Left lung (tissue), 10 donors: ENCODE results near the gene ZFP36. TPM values are rescaled to one million over a fixed set of nuclear protein-coding genes. Genes with fewer than 3 reads are reported as not detected.

ENCODE experiments used
- ATAC-seq: fragments of 200-7000 bp; cut with Tn5 transposase; one replicate; pipeline ENCODE4 v1.9.1; 2020; ENCODE audit warnings: moderate library complexity
- DNase-seq, 4 donors: peaks; one replicate each; pipeline ENCODE4 v3.0.0-alpha.2; 2013 to 2020
- H3K27ac ChIP-seq, 2 donors: fragments of 200-600 bp; sonication (generic) in 1 of 2; one replicate each; pipeline versions ENCODE4 v1.5.0 to v1.8.0; 2020 to 2021
- H3K27me3 ChIP-seq, 2 donors: fragments of 200-600 bp; sonication (generic) in 1 of 2; one replicate each; pipeline versions ENCODE4 v1.5.0 to v1.8.0; 2020 to 2021
- H3K36me3 ChIP-seq, 2 donors: fragments of 200-600 bp; sonication (generic) in 1 of 2; one replicate each; pipeline versions ENCODE4 v1.5.0 to v1.8.0; 2020 to 2021
- H3K4me1 ChIP-seq, 2 donors: fragments of 200-600 bp; one replicate each; pipeline ENCODE4 v1.8.0; 2021
- H3K4me3 ChIP-seq, 2 donors: fragments of 200-600 bp; sonication (generic) in 1 of 2; one replicate each; pipeline versions ENCODE4 v1.5.0 to v1.8.0; 2020 to 2021; ENCODE audit warnings: mild to moderate bottlenecking in 1 of 2
- H3K9me3 ChIP-seq, 2 donors: fragments of 200-600 bp; sonication (generic) in 1 of 2; one replicate each; pipeline versions ENCODE4 v1.5.0 to v1.8.0; 2020 to 2021
- intact Hi-C, 2 donors: fragments of 100-400 bp; cut with DNase I; formaldehyde crosslinking; loops; one replicate each; pipeline versions ENCODE4 v1.11.2 to v1.14.2; 2022
- polyA plus RNA-seq, 6 donors: library from polyadenylated mRNA; unstranded; fragments of 120-200 nt; gene quantifications; one replicate each; pipeline ENCODE4 v1.2.1, GENCODE V29; 2013; ENCODE audit not compliant: insufficient read length in 6 of 6
- total RNA-seq, 2 donors: library from RNA; stranded (reverse); fragmentation: NEBNext Ultra II Directional; extraction: Animal tissue kit (Norgen Biotek cat#: 25700); gene quantifications; one replicate each; pipeline ENCODE4 v1.2.1, GENCODE V29; 2021
- TF ChIP-seq, protein P1 (sequence below), 2 donors: fragments of 200-600 bp; sonication (generic) in 1 of 2; IDR thresholded peaks; one replicate each; pipeline versions ENCODE4 v1.5.0 to v1.8.0; 2021; ENCODE audit warnings: antibody characterized with exemption in 2 of 2
- donor health status: DM: no; HTN: yes; CAD: no.
- donor health status: DM: no; HTN: no; CAD: no.

The ZFP36 gene
- total and polyA plus RNA-seq, 8 donors: 25.4 to 295 (median 101) TPM

DNA sequence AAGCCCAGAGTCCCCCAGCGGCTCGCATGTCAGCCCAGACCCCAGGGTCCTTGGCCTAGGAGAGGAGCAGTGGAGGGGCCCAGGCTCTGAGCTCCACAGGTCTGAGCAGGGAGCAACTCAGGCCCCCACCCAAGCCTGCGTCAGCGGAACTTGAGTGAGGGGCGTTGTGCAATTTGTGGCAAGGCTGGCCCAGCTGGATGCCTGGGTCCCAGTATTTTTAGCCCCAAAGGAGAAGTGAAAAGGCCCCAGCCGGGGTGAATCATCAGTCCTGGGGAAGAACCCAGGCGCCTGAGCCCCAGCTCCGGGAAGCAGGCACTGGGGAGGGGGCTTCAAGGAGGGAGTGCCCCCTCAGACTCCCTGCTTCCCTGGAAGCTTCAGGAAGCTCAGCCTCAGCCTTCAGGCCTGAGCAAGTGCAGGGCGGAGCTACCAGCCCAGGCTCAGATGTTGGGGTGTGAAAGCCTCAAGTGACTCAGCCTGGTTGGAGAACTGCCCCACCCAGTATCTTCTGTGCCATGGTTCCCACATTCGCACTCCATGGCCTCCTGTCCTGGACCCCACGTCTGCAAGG, 8.3 kb upstream of the ZFP36 start:
- ATAC-seq: peak; percentile 17
- TF ChIP-seq, protein P1, sequence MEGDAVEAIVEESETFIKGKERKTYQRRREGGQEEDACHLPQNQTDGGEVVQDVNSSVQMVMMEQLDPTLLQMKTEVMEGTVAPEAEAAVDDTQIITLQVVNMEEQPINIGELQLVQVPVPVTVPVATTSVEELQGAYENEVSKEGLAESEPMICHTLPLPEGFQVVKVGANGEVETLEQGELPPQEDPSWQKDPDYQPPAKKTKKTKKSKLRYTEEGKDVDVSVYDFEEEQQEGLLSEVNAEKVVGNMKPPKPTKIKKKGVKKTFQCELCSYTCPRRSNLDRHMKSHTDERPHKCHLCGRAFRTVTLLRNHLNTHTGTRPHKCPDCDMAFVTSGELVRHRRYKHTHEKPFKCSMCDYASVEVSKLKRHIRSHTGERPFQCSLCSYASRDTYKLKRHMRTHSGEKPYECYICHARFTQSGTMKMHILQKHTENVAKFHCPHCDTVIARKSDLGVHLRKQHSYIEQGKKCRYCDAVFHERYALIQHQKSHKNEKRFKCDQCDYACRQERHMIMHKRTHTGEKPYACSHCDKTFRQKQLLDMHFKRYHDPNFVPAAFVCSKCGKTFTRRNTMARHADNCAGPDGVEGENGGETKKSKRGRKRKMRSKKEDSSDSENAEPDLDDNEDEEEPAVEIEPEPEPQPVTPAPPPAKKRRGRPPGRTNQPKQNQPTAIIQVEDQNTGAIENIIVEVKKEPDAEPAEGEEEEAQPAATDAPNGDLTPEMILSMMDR (IDR thresholded peaks at IDR 0.05): no peak
- no peaks in the 10 kb centered on the region for H3K9me3 ChIP-seq
- peaks cover 0 to 37% of the 10 kb centered on the region in 2 donors for H3K36me3 ChIP-seq
- peak overlapping the region in 1 of 2 donors; percentile 34 for H3K4me3 ChIP-seq
- intact Hi-C loops: no loop called here
- DNase-seq: peak in 3 of 4 donors; percentile 16 to 95 (median 89)
- peaks cover 28 to 66% of the 10 kb centered on the region in 2 donors for H3K4me1 ChIP-seq
- no peaks in the 10 kb centered on the region for H3K27me3 ChIP-seq
- H3K27ac ChIP-seq: peak overlapping the region; percentile 84 to 99

DNA sequence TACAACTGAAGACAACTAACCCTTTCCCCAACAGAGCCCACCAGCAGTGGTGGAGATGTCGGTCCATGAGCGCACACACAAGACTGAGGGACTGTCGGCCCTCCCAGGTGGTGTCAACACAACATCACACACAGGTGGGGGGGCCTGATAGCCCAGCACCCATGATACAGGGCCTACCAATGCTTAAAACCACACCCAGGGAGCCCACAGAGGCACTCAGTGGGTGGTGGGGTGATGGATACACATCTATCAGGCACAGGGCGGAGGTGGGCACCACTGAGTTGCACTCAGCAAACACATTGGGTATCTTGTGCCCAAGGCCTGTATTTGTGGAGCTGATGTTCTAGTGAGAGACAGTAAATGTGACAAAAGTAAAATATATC, 7.0 kb upstream of the ZFP36 start:
- TF ChIP-seq, protein P1 (IDR thresholded peaks at IDR 0.05): no peak
- H3K4me1 ChIP-seq: peaks cover 29 to 75% of the 10 kb centered on the region in 2 donors
- no peaks in the 10 kb centered on the region for H3K9me3 ChIP-seq
- ATAC-seq (no peak), DNase-seq (no peak)
- H3K36me3 ChIP-seq: peaks cover 0 to 25% of the 10 kb centered on the region in 2 donors
- no peak overlapping the region for H3K4me3 ChIP-seq
- intact Hi-C loops: no loop called here
- no peaks in the 10 kb centered on the region for H3K27me3 ChIP-seq
- H3K27ac ChIP-seq: peak overlapping the region; percentile 84 to 99

DNA sequence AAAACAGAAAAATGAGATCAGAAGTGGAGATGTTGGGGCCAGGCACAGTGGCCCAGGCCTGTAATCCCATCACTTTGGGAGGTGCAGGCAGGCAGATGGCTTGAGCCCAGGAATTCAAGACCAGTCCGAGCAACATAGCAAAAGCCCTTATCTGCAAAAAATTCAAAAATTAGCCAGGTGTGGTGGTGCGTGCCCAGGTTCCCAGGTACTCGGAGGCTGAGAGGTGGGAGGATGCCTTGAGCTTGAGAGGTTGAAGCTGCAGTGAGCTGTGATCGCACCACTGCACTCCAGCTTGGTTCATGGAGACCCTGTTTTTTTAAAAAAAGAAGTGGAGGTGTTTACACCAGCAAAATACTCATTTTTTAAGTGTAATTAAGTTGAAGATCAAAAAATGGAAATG, 6.6 kb upstream of the ZFP36 start:
- TF ChIP-seq, protein P1 (IDR thresholded peaks at IDR 0.05): no peak
- no peaks in the 10 kb centered on the region for H3K27me3 ChIP-seq
- no peak overlapping the region for H3K4me3 ChIP-seq
- no peak for DNase-seq
- peaks cover 29 to 79% of the 10 kb centered on the region in 2 donors for H3K4me1 ChIP-seq
- peak overlapping the region in 1 of 2 donors; percentile 99 for H3K27ac ChIP-seq
- intact Hi-C loops: no loop called here
- H3K9me3 ChIP-seq: no peaks in the 10 kb centered on the region
- ATAC-seq: no peak
- peaks cover 0 to 21% of the 10 kb centered on the region in 2 donors for H3K36me3 ChIP-seq

DNA sequence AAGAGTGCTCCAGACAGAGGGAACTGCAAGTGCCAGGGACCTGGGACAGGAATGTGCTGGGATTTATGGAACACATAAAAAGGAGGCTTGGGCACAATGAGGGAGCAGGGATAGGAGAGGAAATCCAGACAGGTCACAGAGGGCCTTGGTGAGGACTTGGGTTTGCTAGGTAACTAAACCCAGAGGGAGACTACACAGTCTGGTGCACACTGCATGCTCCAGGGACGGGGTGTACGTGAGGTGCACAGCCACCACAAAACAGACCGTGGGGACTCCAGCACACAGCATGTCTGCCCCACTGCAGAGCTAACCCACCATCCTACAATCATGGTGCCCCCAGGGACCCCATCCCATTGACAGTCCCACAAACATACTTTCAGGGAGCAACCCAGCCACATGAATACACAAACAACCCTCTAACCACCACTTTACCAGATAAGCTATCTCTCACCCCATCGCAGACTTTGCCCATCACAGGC, 5.5 kb upstream of the ZFP36 start:
- ATAC-seq: no peak
- Histone ChIP-seq H3K27ac (peak overlapping the region; percentile 96 to 100), H3K36me3 (peaks cover 0 to 10% of the 10 kb centered on the region in 2 donors), H3K27me3 (no peaks in the 10 kb centered on the region), H3K9me3 (no peaks in the 10 kb centered on the region), H3K4me3 (peak overlapping the region in 1 of 2 donors; percentile 9), H3K4me1 (peaks cover 29 to 90% of the 10 kb centered on the region in 2 donors)
- no peak for DNase-seq
- intact Hi-C loops: no loop called here
- TF ChIP-seq, protein P1 (IDR thresholded peaks at IDR 0.05): no peak

DNA sequence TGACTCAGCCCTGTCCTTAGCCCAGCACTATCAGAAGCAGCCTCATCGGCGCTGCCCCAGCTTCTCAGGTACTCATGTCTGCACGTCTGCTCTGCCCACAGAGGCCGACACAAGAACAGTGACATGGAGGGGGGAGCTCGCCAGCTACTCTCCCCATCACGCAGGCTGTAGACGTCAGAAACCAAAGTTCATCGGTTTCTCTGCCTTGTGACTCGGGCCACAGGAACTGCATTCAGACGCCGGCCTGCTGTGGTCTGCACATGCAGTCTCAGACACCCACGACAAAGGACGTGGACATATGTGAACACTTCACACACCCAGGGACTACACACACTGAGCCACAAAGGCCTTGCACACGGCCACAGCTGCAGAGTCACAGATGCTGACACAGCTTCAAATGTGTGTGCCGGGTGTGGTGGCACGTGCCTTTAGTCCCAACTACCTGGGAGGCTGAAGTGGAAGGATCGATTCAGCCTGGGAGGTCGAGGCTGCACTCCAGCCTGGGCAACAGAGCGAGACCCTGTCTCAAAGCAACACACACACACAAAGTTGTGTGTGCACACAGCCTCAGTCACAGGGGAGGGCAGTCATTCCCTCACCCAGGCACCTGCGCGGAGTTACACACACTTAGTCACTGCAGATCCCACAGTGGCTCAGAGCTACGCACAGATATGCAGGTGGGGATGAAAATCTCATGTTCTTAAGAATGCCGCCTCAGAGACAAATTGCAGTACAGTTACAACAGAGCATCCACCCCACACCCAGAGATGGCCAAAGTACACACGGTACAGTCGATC, 4.9 kb upstream of the ZFP36 start:
- H3K36me3 ChIP-seq: peaks cover 0 to 7% of the 10 kb centered on the region in 2 donors
- no peak for ATAC-seq
- intact Hi-C loops: no loop called here
- H3K9me3 ChIP-seq: no peaks in the 10 kb centered on the region
- TF ChIP-seq, protein P1 (IDR thresholded peaks at IDR 0.05): no peak
- peak overlapping the region; percentile 96 to 100 for H3K27ac ChIP-seq
- peaks cover 29 to 92% of the 10 kb centered on the region in 2 donors for H3K4me1 ChIP-seq
- peak in 1 of 4 donors; percentile 84 for DNase-seq
- no peaks in the 10 kb centered on the region for H3K27me3 ChIP-seq
- peak overlapping the region in 1 of 2 donors; percentile 47 for H3K4me3 ChIP-seq
